Measurements from ENCODE around the gene SLC22A12.
"Not testable (repeated sequence)": the region's sequence is repeated elsewhere in the genome, so short reads cannot be mapped to it uniquely, and the experiment has no call there.

The SLC22A12 gene

GRCh38 chr11:64558869-64559268 lies 32.2 kb upstream of the SLC22A12 start:
- H3K4me3 ChIP-seq (ENCODE audit: low read depth, low read length), result no peak overlapping the region
- no peak for DNase-seq (ENCODE audit: low read depth)
- no peak for TF ChIP-seq CTCF (IDR thresholded peaks at IDR 0.05; ENCODE audit: insufficient read depth, low read depth, low read length, missing control alignments)

GRCh38 chr11:64559351-64560138 lies 31.5 kb upstream of the SLC22A12 start:
- no peak overlapping the region for H3K4me3 ChIP-seq (ENCODE audit: low read depth, low read length)
- no peak for DNase-seq (ENCODE audit: low read depth)
- TF ChIP-seq CTCF (IDR thresholded peaks at IDR 0.05; ENCODE audit: insufficient read depth, low read depth, low read length, missing control alignments), result no peak

GRCh38 chr11:64560139-64560771 lies 30.8 kb upstream of the SLC22A12 start:
- H3K4me3 ChIP-seq (ENCODE audit: low read depth, low read length), result no peak overlapping the region

DNA sequence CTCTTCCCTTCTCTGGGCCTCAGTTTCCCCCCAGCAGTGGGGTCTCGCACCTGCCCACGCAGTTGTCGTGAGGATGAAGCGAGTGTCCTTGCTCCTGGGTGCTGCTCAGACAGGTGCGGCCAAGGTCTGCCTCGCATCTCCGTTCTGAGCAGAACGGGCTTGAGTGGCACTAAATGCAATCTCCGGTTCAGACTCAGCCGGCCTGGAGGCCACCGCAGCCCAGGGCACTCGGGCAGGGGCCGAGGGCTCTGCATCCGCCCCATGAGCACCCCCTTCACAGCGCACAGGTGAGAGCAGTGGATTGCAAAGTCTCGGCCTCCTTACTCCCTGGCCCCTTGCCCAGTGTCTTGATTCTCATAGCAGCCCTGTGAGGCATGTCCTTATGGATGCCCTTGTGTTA lies 30.1 kb upstream of the SLC22A12 start:
- TF ChIP-seq CTCF (IDR thresholded peaks at IDR 0.05; ENCODE audit: insufficient read depth, low read depth, low read length, missing control alignments), result no peak
- DNase-seq (ENCODE audit: low read depth), result no peak
- no peak overlapping the region for H3K4me3 ChIP-seq (ENCODE audit: low read depth, low read length)

More at GRCh38 chr11:64560139-64560771, 30.8 kb upstream of the SLC22A12 start:
- DNase-seq (ENCODE audit: low read depth), result no peak
- no peak for TF ChIP-seq CTCF (IDR thresholded peaks at IDR 0.05; ENCODE audit: insufficient read depth, low read depth, low read length, missing control alignments)

DNA sequence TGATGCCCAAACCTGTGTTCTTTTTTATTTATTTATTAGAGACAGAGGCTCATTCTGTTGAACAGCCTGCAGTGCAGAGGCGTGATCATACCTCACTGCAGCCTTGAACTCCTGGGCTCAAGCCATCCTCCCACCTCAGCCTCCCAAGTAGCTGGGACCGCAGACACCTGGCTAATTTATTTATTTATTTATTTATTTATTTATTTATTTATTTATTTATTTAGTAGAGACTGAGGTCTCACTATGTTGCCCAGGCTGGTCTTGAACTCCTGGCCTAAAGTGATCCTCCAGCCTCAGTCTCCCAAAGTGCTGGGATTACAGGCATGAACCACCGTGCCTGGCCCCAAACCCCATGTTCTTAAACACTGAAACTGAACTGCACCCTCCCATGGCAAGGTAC lies 29.6 kb upstream of the SLC22A12 start:
- DNase-seq (ENCODE audit: low read depth); H3K4me3 ChIP-seq (ENCODE audit: low read depth, low read length): not testable (repeated sequence)

DNA sequence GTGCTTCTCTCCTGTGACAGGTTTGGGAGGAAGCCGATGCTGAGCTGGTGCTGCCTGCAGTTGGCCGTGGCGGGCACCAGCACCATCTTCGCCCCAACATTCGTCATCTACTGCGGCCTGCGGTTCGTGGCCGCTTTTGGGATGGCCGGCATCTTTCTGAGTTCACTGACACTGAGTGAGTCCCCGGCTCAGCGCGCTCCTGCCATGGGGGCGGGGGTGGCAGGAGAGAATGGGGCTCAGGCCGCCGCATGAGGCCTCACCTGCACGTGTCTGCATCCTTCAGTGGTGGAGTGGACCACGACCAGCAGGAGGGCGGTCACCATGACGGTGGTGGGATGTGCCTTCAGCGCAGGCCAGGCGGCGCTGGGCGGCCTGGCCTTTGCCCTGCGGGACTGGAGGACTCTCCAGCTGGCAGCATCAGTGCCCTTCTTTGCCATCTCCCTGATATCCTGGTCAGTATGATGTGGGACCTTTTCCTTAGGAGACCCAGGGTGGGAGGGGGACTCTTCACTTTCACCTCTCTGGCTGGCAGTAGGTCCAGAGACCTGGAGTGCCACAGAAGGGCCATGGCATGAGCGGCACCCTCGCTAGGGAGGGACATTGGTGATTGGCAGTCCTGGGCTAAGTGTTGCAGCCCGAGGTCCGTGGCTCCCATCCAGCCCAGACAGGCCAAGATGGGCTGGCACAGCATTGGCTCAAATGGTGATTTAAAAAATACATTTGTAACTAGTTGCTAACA lies 28.9 kb upstream of the SLC22A12 start:
- H3K4me3 ChIP-seq (ENCODE audit: low read depth, low read length), result no peak overlapping the region
- no peak for TF ChIP-seq CTCF (IDR thresholded peaks at IDR 0.05; ENCODE audit: insufficient read depth, low read depth, low read length, missing control alignments)
- no peak for DNase-seq (ENCODE audit: low read depth)

GRCh38 chr11:64562723-64563351 lies 28.2 kb upstream of the SLC22A12 start:
- DNase-seq (ENCODE audit: low read depth), result no peak
- no peak for TF ChIP-seq CTCF (IDR thresholded peaks at IDR 0.05; ENCODE audit: insufficient read depth, low read depth, low read length, missing control alignments)

More at GRCh38 chr11:64562723-64563351, 28.2 kb upstream of the SLC22A12 start:
- no peak overlapping the region for H3K4me3 ChIP-seq (ENCODE audit: low read depth, low read length)
